HG03354 (cell line): Measurements from ENCODE around the gene NAPG.
"Not testable (repeated sequence)": the region's sequence is repeated elsewhere in the genome, so short reads cannot be mapped to it uniquely, and the experiment has no call there.

Source experiments
- ATAC-seq: cut with Tn5 transposase; IDR thresholded peaks from one replicate; pipeline ENCODE4 v1.9.1; 2021; ENCODE audit warnings: mild to moderate bottlenecking; ENCODE audit not compliant: unreplicated experiment, poor library complexity, severe bottlenecking

The NAPG gene

GRCh38 chr18:10537765-10538164, 11.9 kb downstream of the NAPG start:
- no peak for ATAC-seq

GRCh38 chr18:10539124-10539523, 13.3 kb downstream of the NAPG start:
- not testable (repeated sequence) for ATAC-seq

GRCh38 chr18:10543277-10543676, 17.4 kb downstream of the NAPG start:
- ATAC-seq, result no peak

GRCh38 chr18:10544093-10544748, 18.4 kb downstream of the NAPG start:
- ATAC-seq, result no peak

- ATAC-seq, result no peak
These were observed 20.9 kb downstream of the NAPG start for GRCh38 chr18:10546557-10547300.

- no peak for ATAC-seq
These were observed 26.4 kb downstream of the NAPG start for GRCh38 chr18:10552226-10552625.

GRCh38 chr18:10556251-10556650, 30.4 kb downstream of the NAPG start:
- not testable (repeated sequence) for ATAC-seq

- ATAC-seq, result no peak
These were observed 31.4 kb downstream of the NAPG start for GRCh38 chr18:10557085-10557677.

- ATAC-seq, result no peak
These were observed 32.6 kb downstream of the NAPG start for GRCh38 chr18:10558243-10558966.

GRCh38 chr18:10558967-10559298, 33.1 kb downstream of the NAPG start:
- no peak for ATAC-seq

- ATAC-seq, result peak; percentile 58
These were observed 34.0 kb downstream of the NAPG start for GRCh38 chr18:10559553-10560451.

GRCh38 chr18:10560452-10561045, 34.7 kb downstream of the NAPG start:
- ATAC-seq, result peak; percentile 72

GRCh38 chr18:10562773-10563160, 36.9 kb downstream of the NAPG start:
- no peak for ATAC-seq

- no peak for ATAC-seq
These were observed 38.1 kb downstream of the NAPG start for GRCh38 chr18:10563886-10564285.

- ATAC-seq, result no peak
These were observed 39.3 kb downstream of the NAPG start for GRCh38 chr18:10564975-10565773.

- ATAC-seq, result no peak
These were observed 40.0 kb downstream of the NAPG start for GRCh38 chr18:10565835-10566234.

GRCh38 chr18:10566390-10566789, 40.6 kb downstream of the NAPG start:
- ATAC-seq, result no peak

GRCh38 chr18:10569941-10570340, 44.1 kb downstream of the NAPG start:
- ATAC-seq, result not testable (repeated sequence)
